NCI-H1436 treated with DMSO at 0.1 percent for 48 hours (cell line): ENCODE data around the gene RGPD3.
"Not testable (repeated sequence)": the region's sequence is repeated elsewhere in the genome, so short reads cannot be mapped to it uniquely, and the experiment has no call there.

Source experiments
- DNase-seq: peaks from one replicate; lab custom pipeline; 2025; lab: John Stamatoyannopoulos, UW

The RGPD3 gene

DNA sequence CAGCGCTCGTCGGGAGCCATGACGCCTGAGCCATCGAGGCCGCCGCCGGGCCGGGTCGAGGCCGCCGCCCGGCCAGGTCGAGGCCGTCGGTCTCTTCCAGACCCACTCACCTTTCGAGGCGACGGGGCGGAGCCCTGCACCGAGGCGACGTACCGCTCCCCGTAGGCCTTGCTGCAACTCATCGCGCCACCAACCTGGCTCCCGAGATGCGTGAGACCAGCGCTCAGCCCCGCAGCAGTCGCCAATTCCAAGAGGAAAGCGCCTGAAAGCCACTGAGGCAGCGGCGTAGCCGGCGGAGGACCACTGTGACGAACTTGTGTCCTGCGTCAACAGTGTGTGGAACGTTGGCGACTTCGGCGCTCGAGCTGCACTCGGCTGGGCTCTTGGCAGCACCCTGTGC is at the start of gene RGPD3:
RGPD3 (minus strand) TSS at position 307 of the 400 bp plus-strand sequence; CDS start at position 182, 125 bp downstream.
- not testable (repeated sequence) for DNase-seq

- no peak for DNase-seq
Observed at GRCh38 chr2:106517329-106517728, 49.1 kb upstream of the RGPD3 start.

DNA sequence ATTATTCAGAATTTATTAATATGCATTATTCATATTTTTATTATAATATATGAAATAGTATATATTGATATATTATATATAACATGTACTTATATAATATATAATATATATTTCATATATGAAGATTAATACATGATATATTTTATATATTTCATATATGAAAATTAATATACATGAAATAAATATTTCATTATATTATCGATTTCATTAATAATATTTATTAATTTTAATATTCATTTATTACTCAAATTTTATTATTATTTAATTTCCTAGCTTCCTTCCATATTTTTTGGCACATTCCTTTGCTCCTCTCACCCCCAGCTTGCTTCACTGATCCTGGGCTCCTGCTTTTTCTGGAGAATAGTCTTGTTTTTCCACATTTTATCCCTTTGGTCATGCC is 48.7 kb upstream of the RGPD3 start:
- no peak for DNase-seq

DNA sequence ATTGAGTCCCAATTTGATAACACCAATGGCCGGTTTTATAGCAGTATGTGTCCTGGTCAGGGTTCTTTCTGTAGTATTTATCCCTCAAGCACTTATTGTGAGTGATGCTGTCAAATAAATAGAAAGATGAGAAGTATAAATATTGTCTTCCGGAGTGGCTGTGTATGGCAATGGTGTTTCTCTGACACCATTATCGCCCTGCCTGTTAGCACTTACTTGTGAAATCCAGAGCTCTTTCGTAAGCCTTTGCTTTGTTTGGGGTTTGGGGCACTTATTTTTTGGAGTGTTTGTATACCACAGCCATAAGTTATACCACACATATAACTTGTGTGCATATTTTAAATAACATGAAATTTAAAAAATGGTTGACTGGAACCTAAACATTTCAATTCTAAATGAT is 48.2 kb upstream of the RGPD3 start:
- no peak for DNase-seq

- DNase-seq: not testable (repeated sequence)
Observed at GRCh38 chr2:106514827-106515226, 46.6 kb upstream of the RGPD3 start.

GRCh38 chr2:106513391-106513790 is 45.2 kb upstream of the RGPD3 start:
- not testable (repeated sequence) for DNase-seq

GRCh38 chr2:106511934-106512333 is 43.7 kb upstream of the RGPD3 start:
- not testable (repeated sequence) for DNase-seq

GRCh38 chr2:106511476-106511901 is 43.3 kb upstream of the RGPD3 start:
- not testable (repeated sequence) for DNase-seq

GRCh38 chr2:106510791-106511190 is 42.6 kb upstream of the RGPD3 start:
- not testable (repeated sequence) for DNase-seq

DNA sequence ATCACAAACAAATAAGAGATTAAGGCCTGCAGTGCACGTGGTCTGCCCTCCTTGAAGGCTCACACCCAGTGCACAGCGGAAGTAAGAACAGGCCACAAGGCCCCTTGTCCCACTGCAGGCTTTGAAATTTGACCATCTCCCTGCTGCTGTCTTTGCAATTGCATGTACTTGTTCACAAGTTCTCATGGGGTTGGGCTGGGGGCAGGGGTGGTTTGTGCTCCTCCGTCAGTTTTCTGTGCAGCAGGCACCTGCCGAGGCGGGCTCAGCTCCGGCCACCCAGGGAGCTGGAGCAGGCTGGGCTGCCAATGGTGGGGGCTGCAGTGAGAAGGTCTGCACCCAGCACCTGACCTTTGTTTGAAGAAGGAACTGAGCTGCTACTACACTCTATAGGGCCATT is 41.2 kb upstream of the RGPD3 start:
- not testable (repeated sequence) for DNase-seq

DNA sequence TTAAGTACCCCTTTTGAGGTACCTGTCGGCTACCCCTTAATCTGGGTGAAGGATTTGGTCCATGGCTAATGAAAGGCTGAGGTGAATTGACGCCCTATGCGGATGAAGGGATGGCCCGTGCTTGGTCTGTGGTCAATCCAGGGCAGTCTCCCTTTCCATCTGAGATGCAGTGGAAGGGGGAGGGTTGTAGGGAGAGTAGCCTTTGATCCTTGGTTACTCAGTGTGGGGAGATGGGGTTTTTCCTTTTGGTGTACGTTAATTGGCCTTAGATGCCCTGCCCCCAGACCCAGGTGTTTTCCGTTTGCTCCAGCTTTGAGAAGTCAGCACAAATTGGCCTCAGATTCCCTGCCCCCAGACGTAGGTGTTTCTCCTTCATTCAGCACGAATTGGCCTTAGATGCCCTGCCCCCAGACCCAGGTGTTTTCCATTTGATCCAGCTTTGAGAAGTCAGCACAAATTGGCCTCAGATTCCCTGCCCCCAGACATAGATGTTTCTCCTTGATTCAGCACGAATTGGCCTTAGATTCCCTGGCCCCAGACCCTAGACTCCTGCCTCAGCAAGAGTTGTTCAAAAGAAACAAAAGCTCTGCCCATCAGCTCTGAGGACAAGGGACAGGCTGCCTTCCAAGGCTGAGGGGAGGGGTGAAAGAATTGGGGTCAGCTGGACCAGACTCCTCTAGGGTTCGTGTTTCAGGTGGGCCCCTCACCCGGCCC is 40.6 kb upstream of the RGPD3 start:
- not testable (repeated sequence) for DNase-seq

GRCh38 chr2:106506002-106506687 is 37.9 kb upstream of the RGPD3 start:
- not testable (repeated sequence) for DNase-seq

DNA sequence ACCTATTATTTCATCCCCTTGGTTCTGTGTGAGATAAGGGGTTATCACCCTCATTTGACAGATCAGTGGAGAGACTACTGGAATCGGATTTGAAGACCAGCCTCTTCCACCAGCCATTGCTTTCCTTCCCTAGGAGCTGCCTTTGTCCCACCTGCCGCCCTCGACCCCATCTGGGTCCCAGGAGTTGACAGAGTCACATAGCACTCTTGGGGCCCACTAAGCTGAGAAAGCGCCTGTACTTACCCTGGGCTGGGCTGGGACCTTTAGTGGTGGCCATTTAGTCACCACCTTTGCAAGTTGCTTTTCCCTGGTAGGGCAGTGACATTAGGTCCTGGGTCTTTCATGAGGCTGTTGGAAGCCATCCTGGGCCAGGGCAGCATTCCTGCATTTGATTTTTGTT is 36.6 kb upstream of the RGPD3 start:
- DNase-seq: not testable (repeated sequence)

DNA sequence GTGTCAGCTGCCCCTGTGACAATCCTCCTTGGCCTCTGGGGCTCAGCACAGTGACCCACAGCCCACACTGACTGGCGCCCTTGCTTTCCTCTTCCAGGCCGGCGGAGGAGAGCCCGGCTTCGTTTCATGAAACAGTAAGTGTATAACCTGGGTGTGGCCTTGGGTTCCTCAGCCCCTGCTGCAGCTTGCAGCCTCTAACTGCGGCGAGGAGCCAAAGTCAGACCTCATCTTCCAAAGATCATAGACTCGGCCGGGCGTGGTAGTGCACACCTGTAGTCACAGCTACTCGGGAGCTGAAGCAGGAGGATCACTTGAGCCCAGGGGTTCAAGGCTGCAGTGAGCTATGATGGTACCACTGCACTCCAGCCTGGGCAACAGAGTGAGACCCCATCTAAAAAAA is 36.0 kb upstream of the RGPD3 start:
- DNase-seq: not testable (repeated sequence)

DNA sequence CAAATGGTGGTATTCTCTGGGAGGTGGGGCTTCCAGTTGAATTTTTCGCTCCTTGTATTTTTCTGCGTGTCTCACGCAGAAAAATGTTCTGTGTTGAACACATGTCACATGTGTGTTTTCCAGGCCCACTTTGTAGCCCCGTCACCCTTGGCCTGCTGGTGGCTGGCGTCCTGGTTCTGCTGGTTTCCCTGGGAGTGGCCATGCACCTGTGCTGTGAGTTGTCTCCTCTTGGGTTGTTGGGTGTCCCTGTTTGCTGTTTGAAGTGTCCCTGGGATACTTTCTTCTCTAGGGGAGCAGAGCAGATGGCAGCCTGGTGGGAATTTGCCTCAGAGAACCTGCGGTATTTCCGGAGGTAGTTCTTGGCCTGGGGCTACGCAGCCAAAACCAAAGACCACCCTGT is 34.1 kb upstream of the RGPD3 start:
- DNase-seq: not testable (repeated sequence)

DNA sequence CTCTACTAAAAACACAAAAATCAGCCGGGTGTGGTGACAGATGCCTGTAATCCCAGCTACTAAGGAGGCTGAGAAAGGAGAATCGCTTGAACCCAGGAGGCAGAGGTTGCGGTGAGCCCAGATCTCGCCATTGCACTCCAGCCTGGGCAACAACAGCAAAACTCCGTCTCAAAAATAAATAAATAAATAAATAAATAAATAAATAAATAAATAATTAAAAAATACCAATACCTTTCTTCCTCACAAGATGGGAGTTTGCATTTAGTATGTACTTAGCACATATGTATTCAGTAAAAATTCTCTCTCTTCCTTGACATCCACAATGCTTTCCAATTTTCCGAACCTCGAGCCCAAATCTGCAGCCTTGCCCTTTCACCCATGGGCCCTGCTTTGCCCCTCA is 32.1 kb upstream of the RGPD3 start:
- not testable (repeated sequence) for DNase-seq

GRCh38 chr2:106498549-106498948 is 30.3 kb upstream of the RGPD3 start:
- not testable (repeated sequence) for DNase-seq

DNA sequence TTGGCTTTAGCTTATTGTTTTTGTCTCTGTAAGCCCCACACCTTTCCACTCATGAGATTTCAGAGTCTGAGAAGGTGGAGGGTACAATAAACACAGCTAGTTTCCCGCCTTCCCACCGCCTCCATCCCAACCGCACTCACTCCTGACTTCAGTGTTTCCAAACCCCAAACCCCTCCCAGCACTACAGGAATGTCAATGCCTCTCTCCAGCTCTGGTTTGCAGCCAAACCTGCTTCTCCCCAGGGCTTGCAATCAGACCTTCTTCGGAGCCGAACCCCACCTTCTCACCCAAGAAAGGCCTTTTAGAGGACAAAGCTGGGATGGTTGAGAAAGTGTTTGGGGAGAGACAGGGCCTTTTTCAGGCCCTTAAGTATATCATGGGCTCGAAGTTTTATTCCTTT is 24.7 kb upstream of the RGPD3 start:
- DNase-seq: not testable (repeated sequence)

- not testable (repeated sequence) for DNase-seq
Observed at GRCh38 chr2:106492399-106492798, 24.2 kb upstream of the RGPD3 start.

DNA sequence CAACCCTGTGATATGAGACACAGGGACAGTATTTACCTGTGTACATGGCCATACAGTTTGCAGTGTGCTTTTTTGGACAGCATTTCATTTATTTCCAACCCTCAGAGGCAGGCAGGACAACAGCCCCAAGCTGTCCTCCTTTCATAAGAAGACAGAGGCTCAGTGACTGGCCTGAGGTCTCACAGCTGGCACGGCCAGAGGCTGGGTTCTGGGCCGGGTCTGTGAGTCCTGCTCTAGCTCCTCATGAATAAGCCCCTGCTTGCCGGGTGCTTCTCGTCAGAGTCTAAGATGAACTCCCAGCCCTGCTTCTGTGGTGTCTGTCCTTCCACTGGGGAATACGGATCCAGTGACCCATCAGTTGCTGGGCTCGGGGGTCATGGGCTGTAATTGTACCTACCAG is 21.5 kb upstream of the RGPD3 start:
- not testable (repeated sequence) for DNase-seq

GRCh38 chr2:106487386-106488191 is 19.4 kb upstream of the RGPD3 start:
- DNase-seq: not testable (repeated sequence)
